ENCODE measurements around the gene ELAVL2.
A peak's percentile ranks its signal among the peaks of the same experiment; 100 is the strongest.

ELAVL2 gene

DNA sequence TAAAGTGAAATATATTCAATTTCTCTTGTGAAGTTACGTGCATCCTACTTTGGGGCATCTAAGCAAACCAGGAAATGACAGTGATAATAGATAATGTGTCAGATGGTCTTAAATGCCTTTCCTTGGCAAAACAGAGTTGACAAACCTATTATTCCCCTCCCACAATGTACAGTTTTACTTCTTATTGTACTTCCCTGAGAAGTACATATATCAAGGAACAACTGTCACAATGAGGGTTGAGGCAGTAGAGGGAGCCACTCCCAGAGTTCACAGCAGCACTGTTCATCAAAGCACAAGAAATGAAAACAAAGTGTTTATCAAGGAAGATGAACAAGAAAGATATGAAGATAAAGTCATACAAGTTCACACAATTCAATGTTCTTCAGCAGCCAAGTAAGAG lies 41.1 kb downstream of the ELAVL2 start:
- TF ChIP-seq ZNF70 (CRISPR knock-in tag; IDR thresholded peaks at IDR 0.05) (peak; percentile 60), ARNTL (CRISPR knock-in tag; IDR thresholded peaks at IDR 0.05; ENCODE audit: borderline replicate concordance, low read depth) (no peak)

DNA sequence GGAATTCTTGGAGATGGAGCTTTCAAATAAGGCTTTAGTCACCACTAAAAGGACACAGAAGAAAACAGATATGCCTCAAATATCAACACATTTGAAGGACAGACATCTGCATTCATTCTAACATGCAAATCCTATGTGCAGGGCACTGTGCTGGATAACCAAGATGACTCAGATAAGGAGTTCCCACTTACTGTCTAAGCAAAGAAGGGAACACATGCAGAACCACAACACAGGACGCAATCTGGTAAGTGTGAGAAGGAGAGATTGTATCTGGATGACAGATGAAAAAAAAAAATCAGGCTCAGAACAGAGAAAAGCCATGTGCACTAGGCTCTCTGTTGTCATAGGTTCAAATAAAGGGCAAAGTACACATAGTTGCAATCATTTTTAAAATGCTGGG lies 42.5 kb downstream of the ELAVL2 start:
- TF ChIP-seq TCF4 (CRISPR knock-in tag; IDR thresholded peaks at IDR 0.05; ENCODE audit: borderline replicate concordance) (peak; percentile 92; the same call in 1 of the 2 replicates), ARNTL (CRISPR knock-in tag; IDR thresholded peaks at IDR 0.05; ENCODE audit: borderline replicate concordance, low read depth) (no peak), ESRRG (CRISPR knock-in tag; IDR thresholded peaks at IDR 0.05) (no peak), ZFP3 (CRISPR knock-in tag; IDR thresholded peaks at IDR 0.05) (no peak), ZFP30 (CRISPR knock-in tag; IDR thresholded peaks at IDR 0.05) (no peak), ZNF565 (CRISPR knock-in tag; conservative IDR thresholded peaks at IDR 0.05; ENCODE audit: low read depth) (no peak), ZNF8 (CRISPR knock-in tag; IDR thresholded peaks at IDR 0.05) (no peak), TOX (CRISPR knock-in tag; IDR thresholded peaks at IDR 0.05; ENCODE audit: borderline replicate concordance) (no peak), RARB (CRISPR knock-in tag; IDR thresholded peaks at IDR 0.05) (no peak), OSR1 (CRISPR knock-in tag; IDR thresholded peaks at IDR 0.05) (no peak)
- TF ChIP-seq, protein P1, sequence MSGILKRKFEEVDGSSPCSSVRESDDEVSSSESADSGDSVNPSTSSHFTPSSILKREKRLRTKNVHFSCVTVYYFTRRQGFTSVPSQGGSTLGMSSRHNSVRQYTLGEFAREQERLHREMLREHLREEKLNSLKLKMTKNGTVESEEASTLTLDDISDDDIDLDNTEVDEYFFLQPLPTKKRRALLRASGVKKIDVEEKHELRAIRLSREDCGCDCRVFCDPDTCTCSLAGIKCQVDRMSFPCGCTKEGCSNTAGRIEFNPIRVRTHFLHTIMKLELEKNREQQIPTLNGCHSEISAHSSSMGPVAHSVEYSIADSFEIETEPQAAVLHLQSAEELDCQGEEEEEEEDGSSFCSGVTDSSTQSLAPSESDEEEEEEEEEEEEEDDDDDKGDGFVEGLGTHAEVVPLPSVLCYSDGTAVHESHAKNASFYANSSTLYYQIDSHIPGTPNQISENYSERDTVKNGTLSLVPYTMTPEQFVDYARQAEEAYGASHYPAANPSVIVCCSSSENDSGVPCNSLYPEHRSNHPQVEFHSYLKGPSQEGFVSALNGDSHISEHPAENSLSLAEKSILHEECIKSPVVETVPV (CRISPR knock-in tag; IDR thresholded peaks at IDR 0.05) = no peak
- TF ChIP-seq, protein P2, sequence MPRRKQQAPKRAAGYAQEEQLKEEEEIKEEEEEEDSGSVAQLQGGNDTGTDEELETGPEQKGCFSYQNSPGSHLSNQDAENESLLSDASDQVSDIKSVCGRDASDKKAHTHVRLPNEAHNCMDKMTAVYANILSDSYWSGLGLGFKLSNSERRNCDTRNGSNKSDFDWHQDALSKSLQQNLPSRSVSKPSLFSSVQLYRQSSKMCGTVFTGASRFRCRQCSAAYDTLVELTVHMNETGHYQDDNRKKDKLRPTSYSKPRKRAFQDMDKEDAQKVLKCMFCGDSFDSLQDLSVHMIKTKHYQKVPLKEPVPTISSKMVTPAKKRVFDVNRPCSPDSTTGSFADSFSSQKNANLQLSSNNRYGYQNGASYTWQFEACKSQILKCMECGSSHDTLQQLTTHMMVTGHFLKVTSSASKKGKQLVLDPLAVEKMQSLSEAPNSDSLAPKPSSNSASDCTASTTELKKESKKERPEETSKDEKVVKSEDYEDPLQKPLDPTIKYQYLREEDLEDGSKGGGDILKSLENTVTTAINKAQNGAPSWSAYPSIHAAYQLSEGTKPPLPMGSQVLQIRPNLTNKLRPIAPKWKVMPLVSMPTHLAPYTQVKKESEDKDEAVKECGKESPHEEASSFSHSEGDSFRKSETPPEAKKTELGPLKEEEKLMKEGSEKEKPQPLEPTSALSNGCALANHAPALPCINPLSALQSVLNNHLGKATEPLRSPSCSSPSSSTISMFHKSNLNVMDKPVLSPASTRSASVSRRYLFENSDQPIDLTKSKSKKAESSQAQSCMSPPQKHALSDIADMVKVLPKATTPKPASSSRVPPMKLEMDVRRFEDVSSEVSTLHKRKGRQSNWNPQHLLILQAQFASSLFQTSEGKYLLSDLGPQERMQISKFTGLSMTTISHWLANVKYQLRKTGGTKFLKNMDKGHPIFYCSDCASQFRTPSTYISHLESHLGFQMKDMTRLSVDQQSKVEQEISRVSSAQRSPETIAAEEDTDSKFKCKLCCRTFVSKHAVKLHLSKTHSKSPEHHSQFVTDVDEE (CRISPR knock-in tag; IDR thresholded peaks at IDR 0.05) = peak; percentile 44; the same call in 1 of the 2 replicates
- ATAC-seq = peak; percentile 22; the same call in 1 of the 3 replicates

More for the DNA sequence above, 41.1 kb downstream of the ELAVL2 start:
- no peak for ATAC-seq

DNA sequence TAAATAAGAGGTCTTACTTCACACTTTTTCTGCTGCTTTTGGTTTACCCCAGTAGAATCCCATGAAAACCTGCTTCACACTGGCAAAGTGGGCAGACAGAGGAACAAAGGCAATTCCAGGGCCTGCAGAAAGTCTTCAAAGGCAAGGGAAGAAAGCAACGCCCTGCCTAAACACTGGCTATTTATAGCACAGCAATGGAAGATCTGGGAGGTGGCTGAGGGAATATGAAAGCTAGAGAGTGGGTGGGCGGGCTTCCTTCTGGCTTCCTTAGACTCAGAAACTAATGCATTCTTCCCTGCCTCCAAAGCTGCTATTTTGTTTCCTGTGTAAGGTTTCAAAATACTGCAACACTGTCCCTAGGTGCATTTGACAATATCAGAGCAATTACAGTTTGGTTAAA lies 46.8 kb downstream of the ELAVL2 start:
- TF ChIP-seq ARNTL (CRISPR knock-in tag; IDR thresholded peaks at IDR 0.05; ENCODE audit: borderline replicate concordance, low read depth) (no peak), ZFP30 (CRISPR knock-in tag; IDR thresholded peaks at IDR 0.05) (no peak), PPARA (CRISPR knock-in tag; IDR thresholded peaks at IDR 0.05; ENCODE audit: borderline replicate concordance) (no peak), OSR1 (CRISPR knock-in tag; IDR thresholded peaks at IDR 0.05) (no peak), ZNF565 (CRISPR knock-in tag; conservative IDR thresholded peaks at IDR 0.05; ENCODE audit: low read depth) (no peak), ZNF8 (CRISPR knock-in tag; IDR thresholded peaks at IDR 0.05) (no peak), CSDC2 (CRISPR knock-in tag; IDR thresholded peaks at IDR 0.05) (no peak)
- TF ChIP-seq, protein P3, sequence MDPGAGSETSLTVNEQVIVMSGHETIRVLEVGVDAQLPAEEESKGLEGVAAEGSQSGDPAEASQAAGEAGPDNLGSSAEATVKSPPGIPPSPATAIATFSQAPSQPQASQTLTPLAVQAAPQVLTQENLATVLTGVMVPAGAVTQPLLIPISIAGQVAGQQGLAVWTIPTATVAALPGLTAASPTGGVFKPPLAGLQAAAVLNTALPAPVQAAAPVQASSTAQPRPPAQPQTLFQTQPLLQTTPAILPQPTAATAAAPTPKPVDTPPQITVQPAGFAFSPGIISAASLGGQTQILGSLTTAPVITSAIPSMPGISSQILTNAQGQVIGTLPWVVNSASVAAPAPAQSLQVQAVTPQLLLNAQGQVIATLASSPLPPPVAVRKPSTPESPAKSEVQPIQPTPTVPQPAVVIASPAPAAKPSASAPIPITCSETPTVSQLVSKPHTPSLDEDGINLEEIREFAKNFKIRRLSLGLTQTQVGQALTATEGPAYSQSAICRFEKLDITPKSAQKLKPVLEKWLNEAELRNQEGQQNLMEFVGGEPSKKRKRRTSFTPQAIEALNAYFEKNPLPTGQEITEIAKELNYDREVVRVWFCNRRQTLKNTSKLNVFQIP (CRISPR knock-in tag; IDR thresholded peaks at IDR 0.05; ENCODE audit: borderline replicate concordance, low read depth) = no peak
- TF ChIP-seq, protein P4, sequence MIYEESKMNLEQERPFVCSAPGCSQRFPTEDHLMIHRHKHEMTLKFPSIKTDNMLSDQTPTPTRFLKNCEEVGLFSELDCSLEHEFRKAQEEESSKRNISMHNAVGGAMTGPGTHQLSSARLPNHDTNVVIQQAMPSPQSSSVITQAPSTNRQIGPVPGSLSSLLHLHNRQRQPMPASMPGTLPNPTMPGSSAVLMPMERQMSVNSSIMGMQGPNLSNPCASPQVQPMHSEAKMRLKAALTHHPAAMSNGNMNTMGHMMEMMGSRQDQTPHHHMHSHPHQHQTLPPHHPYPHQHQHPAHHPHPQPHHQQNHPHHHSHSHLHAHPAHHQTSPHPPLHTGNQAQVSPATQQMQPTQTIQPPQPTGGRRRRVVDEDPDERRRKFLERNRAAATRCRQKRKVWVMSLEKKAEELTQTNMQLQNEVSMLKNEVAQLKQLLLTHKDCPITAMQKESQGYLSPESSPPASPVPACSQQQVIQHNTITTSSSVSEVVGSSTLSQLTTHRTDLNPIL (CRISPR knock-in tag; IDR thresholded peaks at IDR 0.05; ENCODE audit: low read depth) = no peak
- no peak for ATAC-seq

DNA sequence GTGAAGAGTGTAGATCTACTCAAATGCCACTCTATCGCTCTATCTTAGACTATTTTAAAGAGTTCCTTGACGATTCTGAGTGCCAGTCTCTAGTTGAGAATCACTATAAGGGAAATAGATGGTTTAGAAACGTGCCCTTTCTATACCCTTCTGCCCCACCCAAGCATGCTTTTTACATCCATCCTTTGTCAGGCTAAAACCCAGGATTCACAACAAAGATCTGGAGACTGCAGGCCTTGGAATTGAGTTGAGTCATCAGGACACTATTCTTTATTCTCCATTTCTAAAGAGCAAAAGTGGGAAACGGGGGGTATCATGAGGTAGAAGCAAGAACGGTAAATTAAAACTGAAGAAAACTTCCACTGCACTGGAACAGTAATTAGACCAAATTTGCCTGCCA lies 48.7 kb downstream of the ELAVL2 start:
- no peak for ATAC-seq
- TF ChIP-seq ESRRG (CRISPR knock-in tag; IDR thresholded peaks at IDR 0.05) = no peak
- no peak for TF ChIP-seq OSR1 (CRISPR knock-in tag; IDR thresholded peaks at IDR 0.05)
- TF ChIP-seq ZC3H10 (CRISPR knock-in tag; IDR thresholded peaks at IDR 0.05) = no peak
- TF ChIP-seq ARNTL (CRISPR knock-in tag; IDR thresholded peaks at IDR 0.05; ENCODE audit: borderline replicate concordance, low read depth) = no peak
- TF ChIP-seq TOX (CRISPR knock-in tag; IDR thresholded peaks at IDR 0.05; ENCODE audit: borderline replicate concordance) = no peak
- TF ChIP-seq ISL1 (CRISPR knock-in tag; IDR thresholded peaks at IDR 0.05) = no peak
- TF ChIP-seq, protein P3 (CRISPR knock-in tag; IDR thresholded peaks at IDR 0.05; ENCODE audit: borderline replicate concordance, low read depth) = no peak
- no peak for TF ChIP-seq ZFP3 (CRISPR knock-in tag; IDR thresholded peaks at IDR 0.05)
- no peak for TF ChIP-seq CSDC2 (CRISPR knock-in tag; IDR thresholded peaks at IDR 0.05)
- TF ChIP-seq, protein P5, sequence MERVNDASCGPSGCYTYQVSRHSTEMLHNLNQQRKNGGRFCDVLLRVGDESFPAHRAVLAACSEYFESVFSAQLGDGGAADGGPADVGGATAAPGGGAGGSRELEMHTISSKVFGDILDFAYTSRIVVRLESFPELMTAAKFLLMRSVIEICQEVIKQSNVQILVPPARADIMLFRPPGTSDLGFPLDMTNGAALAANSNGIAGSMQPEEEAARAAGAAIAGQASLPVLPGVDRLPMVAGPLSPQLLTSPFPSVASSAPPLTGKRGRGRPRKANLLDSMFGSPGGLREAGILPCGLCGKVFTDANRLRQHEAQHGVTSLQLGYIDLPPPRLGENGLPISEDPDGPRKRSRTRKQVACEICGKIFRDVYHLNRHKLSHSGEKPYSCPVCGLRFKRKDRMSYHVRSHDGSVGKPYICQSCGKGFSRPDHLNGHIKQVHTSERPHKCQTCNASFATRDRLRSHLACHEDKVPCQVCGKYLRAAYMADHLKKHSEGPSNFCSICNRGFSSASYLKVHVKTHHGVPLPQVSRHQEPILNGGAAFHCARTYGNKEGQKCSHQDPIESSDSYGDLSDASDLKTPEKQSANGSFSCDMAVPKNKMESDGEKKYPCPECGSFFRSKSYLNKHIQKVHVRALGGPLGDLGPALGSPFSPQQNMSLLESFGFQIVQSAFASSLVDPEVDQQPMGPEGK (CRISPR knock-in tag; IDR thresholded peaks at IDR 0.05; ENCODE audit: borderline replicate concordance) = no peak
- TF ChIP-seq BACH2 (CRISPR knock-in tag; IDR thresholded peaks at IDR 0.05; ENCODE audit: borderline replicate concordance) = no peak
- TF ChIP-seq, protein P4 (CRISPR knock-in tag; IDR thresholded peaks at IDR 0.05; ENCODE audit: low read depth) = no peak
